ENCODE data around the gene NSL1.

DNA sequence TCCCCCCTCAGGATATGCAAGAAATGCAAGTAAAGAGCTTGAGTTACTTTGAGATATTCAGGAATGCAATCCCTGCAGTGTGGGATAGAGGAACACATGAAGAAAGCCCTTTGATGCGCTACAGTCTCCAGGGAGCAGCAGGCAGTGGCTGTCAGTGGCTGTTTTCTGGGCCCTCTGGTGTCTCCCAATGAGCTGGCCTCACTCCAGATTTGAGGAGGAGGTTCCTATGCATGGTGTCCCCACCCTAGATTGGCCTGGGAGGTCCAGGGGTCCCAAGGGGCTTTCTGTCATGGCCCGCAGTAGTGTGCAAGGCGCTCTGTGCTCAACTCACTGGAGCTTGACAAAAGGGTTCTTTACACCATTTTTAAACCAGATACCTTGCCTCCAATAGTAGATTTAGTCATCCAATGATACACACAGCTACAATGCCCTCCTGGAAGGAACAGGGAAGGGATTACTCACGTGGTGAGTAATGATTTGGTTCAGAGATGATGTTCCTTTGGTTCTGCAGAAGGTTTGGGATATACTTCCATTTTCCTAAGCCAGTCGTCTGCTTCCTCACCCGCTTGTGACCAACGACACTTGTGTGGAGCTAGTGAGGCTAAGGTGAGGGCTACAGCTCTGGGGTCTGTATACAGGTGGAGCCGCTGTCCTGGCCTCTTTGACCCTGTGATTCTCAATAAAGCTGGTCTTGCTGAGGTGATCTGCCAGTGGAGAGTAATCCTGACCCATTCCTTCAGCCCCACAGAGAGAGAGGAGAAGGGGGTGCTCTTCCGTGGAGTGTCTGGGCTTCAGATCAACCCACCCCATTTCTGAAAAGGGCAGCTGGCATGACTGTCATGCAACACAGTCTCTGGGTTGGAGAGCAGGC is 98.6 kb downstream of the NSL1 start:
- TF ChIP-seq POLR2A (IDR thresholded peaks at IDR 0.05), result no peak
- TF ChIP-seq, protein P1, sequence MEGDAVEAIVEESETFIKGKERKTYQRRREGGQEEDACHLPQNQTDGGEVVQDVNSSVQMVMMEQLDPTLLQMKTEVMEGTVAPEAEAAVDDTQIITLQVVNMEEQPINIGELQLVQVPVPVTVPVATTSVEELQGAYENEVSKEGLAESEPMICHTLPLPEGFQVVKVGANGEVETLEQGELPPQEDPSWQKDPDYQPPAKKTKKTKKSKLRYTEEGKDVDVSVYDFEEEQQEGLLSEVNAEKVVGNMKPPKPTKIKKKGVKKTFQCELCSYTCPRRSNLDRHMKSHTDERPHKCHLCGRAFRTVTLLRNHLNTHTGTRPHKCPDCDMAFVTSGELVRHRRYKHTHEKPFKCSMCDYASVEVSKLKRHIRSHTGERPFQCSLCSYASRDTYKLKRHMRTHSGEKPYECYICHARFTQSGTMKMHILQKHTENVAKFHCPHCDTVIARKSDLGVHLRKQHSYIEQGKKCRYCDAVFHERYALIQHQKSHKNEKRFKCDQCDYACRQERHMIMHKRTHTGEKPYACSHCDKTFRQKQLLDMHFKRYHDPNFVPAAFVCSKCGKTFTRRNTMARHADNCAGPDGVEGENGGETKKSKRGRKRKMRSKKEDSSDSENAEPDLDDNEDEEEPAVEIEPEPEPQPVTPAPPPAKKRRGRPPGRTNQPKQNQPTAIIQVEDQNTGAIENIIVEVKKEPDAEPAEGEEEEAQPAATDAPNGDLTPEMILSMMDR (IDR thresholded peaks at IDR 0.05), result no peak
